UCSD-AML1 (cell line): Measurements from ENCODE around the gene DUSP22.
"Not testable (repeated sequence)": the region's sequence is repeated elsewhere in the genome, so short reads cannot be mapped to it uniquely, and the experiment has no call there.

Experiments used
- DNase-seq: peaks from one replicate; lab custom pipeline; 2025; ENCODE audit not compliant: unreplicated experiment; lab: John Stamatoyannopoulos, UW

Gene DUSP22

GRCh38 chr6:291697-292505 lies at the start of gene DUSP22:
Gene DUSP22 (plus strand): TSS chr6:292487. CDS start chr6:292540, 53 bp downstream.
- no peak for DNase-seq

- DNase-seq = no peak
Observed at GRCh38 chr6:246352-246751, 45.9 kb upstream of the DUSP22 start.

- no peak for DNase-seq
Observed at GRCh38 chr6:247351-247750, 44.9 kb upstream of the DUSP22 start.

GRCh38 chr6:248046-248445 lies 44.2 kb upstream of the DUSP22 start:
- DNase-seq = not testable (repeated sequence)

- no peak for DNase-seq
Observed at GRCh38 chr6:250676-251075, 41.6 kb upstream of the DUSP22 start.

- DNase-seq = no peak
Observed at GRCh38 chr6:251920-252319, 40.4 kb upstream of the DUSP22 start.

GRCh38 chr6:252775-253535 lies 39.3 kb upstream of the DUSP22 start:
- DNase-seq = no peak

GRCh38 chr6:254016-254415 lies 38.3 kb upstream of the DUSP22 start:
- DNase-seq = no peak

GRCh38 chr6:255041-255750 lies 37.1 kb upstream of the DUSP22 start:
- no peak for DNase-seq

- DNase-seq = no peak
Observed at GRCh38 chr6:255751-256083, 36.6 kb upstream of the DUSP22 start.

GRCh38 chr6:256169-256568 lies 36.1 kb upstream of the DUSP22 start:
- no peak for DNase-seq

GRCh38 chr6:257031-257725 lies 35.1 kb upstream of the DUSP22 start:
- no peak for DNase-seq

- DNase-seq = no peak
Observed at GRCh38 chr6:257774-258173, 34.5 kb upstream of the DUSP22 start.

GRCh38 chr6:259316-259715 lies 33.0 kb upstream of the DUSP22 start:
- no peak for DNase-seq

GRCh38 chr6:259901-260508 lies 32.3 kb upstream of the DUSP22 start:
- no peak for DNase-seq

- DNase-seq = no peak
Observed at GRCh38 chr6:264626-265025, 27.7 kb upstream of the DUSP22 start.

GRCh38 chr6:268394-268935 lies 23.8 kb upstream of the DUSP22 start:
- no peak for DNase-seq

GRCh38 chr6:273551-274058 lies 18.7 kb upstream of the DUSP22 start:
- DNase-seq = no peak

GRCh38 chr6:277746-278145 lies 14.5 kb upstream of the DUSP22 start:
- no peak for DNase-seq

GRCh38 chr6:278494-278893 lies 13.8 kb upstream of the DUSP22 start:
- DNase-seq = no peak
